ENCODE data around the gene MUL1. TPM values are rescaled to one million over a fixed set of nuclear protein-coding genes. Genes with fewer than 3 reads are reported as not detected.

MUL1 gene
- total and polyA plus RNA-seq, 9 of the 15 experiments (the other 6 are each of a cell fraction or from before 2014, with no cell fraction given) = 10.4 to 32.9 (median 19.3) TPM

- TF ChIP-seq PBX2 (CRISPR knock-in tag; IDR thresholded peaks at IDR 0.05; ENCODE audit: low read depth) (no peak), PBX2 (tag; conservative IDR thresholded peaks at IDR 0.05; ENCODE audit: low read depth) (no peak)
Measured at GRCh38 chr1:20479840-20480239, 28.1 kb downstream of the MUL1 start (continued).

GRCh38 chr1:20478057-20478635, 29.8 kb downstream of the MUL1 start:
- Histone ChIP-seq H4K20me1 (replicated peaks; ENCODE audit: control insufficient read depth, insufficient read depth, low read length) (no peaks in the 10 kb centered on the region; the same call in 1 of the 2 replicates), H3K9me3 (replicated peaks; ENCODE audit: control insufficient read depth, insufficient read depth, low read depth, low read length) (no peaks in the 10 kb centered on the region), H3K36me3 (ENCODE audit: control insufficient read depth, insufficient read depth, low read length) (no peaks in the 10 kb centered on the region), H3K4me1 (replicated peaks in 1 of 2; ENCODE audit: control insufficient read depth in 2 of 2, insufficient read depth in 2 of 2, low read length in 2 of 2) (peaks cover 5 to 12% of the 10 kb centered on the region in 2 experiments; a peak in 4 of 5 replicates), H3K4me3 (no peak overlapping the region), H3K4me2 (ENCODE audit: insufficient read depth, low read length) (no peak overlapping the region), H3K27me3 (ENCODE audit: control insufficient read depth in 2 of 2, insufficient read depth in 2 of 2, low read length in 2 of 2) (peaks cover 7 to 47% of the 10 kb centered on the region in 2 experiments), H3K27ac (ENCODE audit: extremely low read depth, low read depth, low read length) (no peak overlapping the region), H3K79me2 (ENCODE audit: control insufficient read depth, insufficient read depth, low read length) (no peaks in the 10 kb centered on the region), H3K9me1 (ENCODE audit: control insufficient read depth, insufficient read depth, low read length) (no peaks in the 10 kb centered on the region), H3K9ac (ENCODE audit: insufficient read depth in 1 of 2, low read depth in 2 of 2, low read length in 2 of 2) (no peak overlapping the region), H2AFZ (ENCODE audit: low read depth, low read length) (no peak overlapping the region)
- intact Hi-C loops (cut with micrococcal nuclease) (no loop called here), in situ Hi-C loops (cut with MboI) (no loop called here)
- ATAC-seq (no peak), DNase-seq (ENCODE audit: extremely low read depth in 1 of 4, low spot score in 3 of 4) (no peak), FAIRE-seq (no peak)
- BruUV-seq (replicated peaks) = no TSS peak
- POLR2A ChIA-PET = no interaction called here
- CTCF ChIA-PET (ENCODE audit: low intra/inter-chr PET ratio) = no interaction called here
- WGBS (ENCODE audit: insufficient coverage, low coverage, missing lambda C conversion rate) = 2% methylated on average over 5 of the region's 5 CpGs
- no peak for TF ChIP-seq HMGN3 (IDR thresholded peaks at IDR 0.05; ENCODE audit: borderline replicate concordance, extremely low read depth, insufficient read length, low read depth, low read length)
- TF ChIP-seq SMAD4 (CRISPR knock-in tag; conservative IDR thresholded peaks at IDR 0.05) = no peak
- no peak for TF ChIP-seq ZNF318 (IDR thresholded peaks at IDR 0.05; ENCODE audit: borderline replicate concordance in 1 of 2, low read depth in 1 of 2)
- TF ChIP-seq SIRT6 (IDR thresholded peaks at IDR 0.05; ENCODE audit: low read depth, low read length) = no peak
- TF ChIP-seq STAT5A (IDR thresholded peaks at IDR 0.05; ENCODE audit: borderline replicate concordance, low read length) = no peak
- no peak for TF ChIP-seq RHOXF2B (CRISPR knock-in tag; conservative IDR thresholded peaks at IDR 0.05)
- TF ChIP-seq PPARD (CRISPR knock-in tag; IDR thresholded peaks at IDR 0.05) = no peak
- TF ChIP-seq CXXC5 (CRISPR knock-in tag; IDR thresholded peaks at IDR 0.05) = no peak
